HG02870 (cell line): ENCODE data around the gene FBXO10.
A peak's percentile ranks its signal among the peaks of the same experiment; 100 is the strongest.
"Not testable (repeated sequence)": the region's sequence is repeated elsewhere in the genome, so short reads cannot be mapped to it uniquely, and the experiment has no call there.

Experiments used
- ATAC-seq: cut with Tn5 transposase; IDR thresholded peaks from one replicate; pipeline ENCODE4 v1.9.1; 2021; ENCODE audit warnings: mild to moderate bottlenecking, moderate library complexity; ENCODE audit not compliant: unreplicated experiment

Gene FBXO10

DNA sequence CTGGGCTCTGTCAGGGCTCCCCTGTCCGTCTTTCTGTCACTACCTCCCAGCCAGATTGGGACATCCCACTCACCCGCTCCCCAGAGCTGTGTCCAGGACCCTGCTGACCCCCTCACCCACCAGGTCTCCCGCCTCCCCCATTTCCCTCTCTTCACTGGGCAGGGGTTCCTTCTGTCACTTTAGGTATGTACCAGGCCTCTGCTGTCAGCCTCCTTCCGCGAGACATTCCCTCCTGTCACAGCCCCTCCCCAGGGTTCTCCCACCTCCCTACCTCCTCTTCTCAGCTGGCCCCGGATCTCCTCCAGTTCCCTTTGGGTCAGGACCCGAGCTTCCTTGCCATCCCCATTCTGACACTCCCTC is 89.9 kb downstream of the FBXO10 start:
- no peak for ATAC-seq

DNA sequence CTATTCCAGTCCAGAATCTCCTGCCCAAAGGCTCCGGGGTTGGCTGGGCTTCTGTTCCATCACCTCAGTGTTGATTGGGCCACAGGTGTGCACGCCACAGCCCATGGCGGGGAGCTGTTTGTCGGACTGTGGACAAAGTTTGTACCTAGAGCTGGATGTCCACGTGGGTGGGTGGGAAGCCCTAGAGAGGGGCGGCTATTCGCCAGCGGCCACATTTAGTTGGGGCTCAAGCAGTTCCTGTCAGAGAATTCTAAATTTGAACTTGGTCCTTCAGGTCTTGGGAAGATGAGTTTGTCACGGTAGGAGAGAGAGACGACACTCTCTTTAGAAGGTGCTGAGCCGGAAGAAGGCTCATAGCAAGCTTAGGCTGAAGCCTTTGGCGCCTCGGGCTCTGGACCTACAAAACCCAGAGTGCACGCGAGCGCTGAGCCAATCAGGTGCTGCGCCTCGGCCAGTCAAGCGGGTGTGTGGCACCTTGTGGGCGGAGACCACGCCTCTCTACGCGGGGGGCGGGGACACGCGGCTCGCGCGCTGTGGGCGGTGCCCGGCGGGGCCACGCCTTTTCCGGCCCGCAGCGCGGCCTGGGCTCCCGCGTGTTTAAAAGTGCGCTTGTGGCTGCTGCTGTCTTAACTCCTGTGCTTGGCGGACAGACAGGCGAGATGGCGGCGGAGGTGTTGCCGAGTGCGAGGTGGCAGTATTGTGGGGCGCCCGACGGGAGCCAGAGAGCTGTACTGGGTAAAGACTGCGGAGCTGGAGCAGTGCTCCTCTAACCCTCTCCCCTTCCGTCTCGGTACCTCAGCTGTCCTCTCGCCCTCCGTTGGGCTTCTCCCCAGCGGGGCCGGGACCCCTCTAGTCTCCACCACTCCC is 90.6 kb downstream of the FBXO10 start, which contains the start of gene POLR1E:
POLR1E (plus strand) TSS at position 560 of the 867 bp plus-strand sequence; CDS start at position 660, 100 bp downstream.
- peak; percentile 96 for ATAC-seq

DNA sequence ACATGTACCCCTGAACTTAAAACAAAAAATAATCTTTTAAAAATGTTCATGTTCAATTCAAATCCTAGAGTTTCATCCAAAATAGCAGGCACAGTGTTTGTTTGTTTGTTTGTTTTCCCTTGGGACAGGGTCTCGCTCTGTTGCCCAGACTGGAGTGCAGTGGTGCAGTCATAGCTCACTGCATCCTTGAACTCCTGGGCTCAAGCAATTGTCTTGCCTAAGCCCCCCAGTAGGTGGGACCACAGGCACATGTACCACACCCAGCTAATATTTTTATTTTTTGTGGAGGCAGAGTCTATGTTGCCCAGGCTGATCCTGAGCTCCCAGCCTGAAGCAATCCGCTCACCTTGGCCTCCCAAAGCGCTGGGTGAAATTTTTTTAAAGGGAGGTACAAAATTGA is 95.4 kb downstream of the FBXO10 start:
- ATAC-seq: no peak

DNA sequence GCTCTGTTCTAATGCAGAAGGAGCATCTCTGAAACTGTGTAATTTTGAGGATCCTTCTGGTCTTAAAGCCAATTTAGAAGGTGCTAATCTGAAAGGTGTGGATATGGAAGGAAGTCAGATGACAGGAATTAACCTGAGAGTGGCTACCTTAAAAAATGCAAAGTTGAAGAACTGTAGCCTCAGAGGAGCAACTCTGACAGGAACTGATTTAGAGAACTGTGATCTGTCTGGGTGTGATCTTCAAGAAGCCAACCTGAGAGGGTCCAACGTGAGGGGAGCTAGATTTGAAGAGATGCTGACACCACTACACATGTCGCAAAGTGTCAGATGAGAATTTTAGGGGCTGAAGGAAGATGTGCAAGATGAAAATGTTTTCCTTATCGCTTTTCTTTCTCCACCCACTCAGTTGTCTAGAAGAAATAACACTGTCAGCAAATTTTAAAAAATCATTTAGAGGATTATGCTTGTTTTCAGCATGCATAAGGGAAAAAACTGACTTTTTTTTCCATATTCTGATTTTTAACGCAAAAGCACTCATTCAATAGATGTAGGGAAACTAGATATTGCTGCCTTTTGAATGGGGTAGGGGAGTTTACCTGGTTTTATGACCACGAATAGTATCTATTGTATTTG is 98.1 kb downstream of the FBXO10 start:
- not testable (repeated sequence) for ATAC-seq

DNA sequence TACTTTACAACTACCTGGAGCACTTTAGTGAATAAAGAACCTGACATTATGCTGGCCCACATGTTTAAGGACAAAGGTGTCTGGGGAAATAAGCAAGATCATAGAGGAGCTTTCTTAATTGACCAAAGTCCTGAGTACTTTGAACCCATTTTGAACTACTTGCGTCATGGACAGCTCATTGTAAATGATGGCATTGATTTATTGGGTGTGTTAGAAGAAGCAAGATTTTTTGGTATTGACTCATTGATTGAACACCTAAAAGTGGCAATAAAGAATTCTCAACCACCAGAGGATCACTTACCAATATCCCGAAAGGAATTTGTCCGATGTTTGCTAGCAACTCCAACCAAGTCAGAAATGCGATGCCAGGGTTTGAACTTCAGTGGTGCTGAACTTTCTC is 98.7 kb downstream of the FBXO10 start:
- ATAC-seq: not testable (repeated sequence)

DNA sequence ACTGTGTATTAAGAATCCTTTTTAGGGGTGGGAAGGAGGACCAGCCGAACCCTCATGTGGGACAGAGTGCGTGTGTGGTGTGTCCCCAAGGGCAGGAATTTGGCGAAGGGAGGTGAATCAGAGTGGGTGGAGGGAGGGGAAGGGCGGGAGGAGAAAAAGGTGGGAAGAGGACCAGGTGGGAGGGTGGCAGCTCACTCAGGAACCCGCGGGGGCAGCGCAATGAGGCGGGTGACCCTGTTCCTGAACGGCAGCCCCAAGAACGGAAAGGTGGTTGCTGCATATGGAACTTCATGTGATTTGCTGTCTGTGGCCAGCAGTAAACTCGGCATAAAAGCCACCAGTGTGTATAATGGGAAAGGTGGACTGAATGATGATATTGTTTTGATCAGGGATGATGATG is 99.2 kb downstream of the FBXO10 start:
- no peak for ATAC-seq

DNA sequence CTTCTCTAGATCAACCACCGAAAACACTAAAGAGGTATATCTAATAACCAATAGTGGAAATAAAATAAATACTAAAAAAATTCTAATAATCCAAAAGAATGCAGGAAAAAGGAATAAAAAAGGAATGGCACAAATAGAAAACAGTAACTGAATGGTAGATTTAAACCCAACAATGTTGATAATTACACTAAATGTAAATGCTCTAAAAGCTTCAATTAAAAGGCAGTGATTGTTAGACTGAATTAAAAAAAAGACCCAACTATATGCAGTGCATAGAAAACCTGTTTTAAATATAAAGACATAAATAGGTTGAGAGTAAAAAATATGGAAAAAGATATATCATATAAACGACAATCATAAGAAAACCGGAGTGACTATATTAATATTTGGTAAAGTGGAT is 101.7 kb downstream of the FBXO10 start:
- ATAC-seq: no peak

DNA sequence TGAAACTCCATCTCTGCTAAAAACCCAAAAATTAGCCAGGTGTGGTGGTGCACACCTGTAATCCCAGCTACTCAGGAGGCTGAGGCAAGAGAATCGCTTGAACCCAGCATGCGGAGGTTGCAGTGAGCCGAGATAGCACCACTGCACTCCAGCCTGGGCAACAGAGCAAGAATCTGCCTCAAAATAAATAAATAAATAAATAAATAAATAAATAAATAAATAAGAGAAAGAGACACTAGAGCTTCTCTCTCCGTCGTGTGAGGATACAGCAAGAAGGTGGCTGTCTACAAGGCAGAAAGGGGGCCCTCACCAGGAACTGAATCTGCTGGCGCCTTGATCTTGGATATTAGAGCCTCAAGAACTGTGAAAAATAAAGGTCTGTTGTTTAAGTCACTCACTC is 102.2 kb downstream of the FBXO10 start:
- not testable (repeated sequence) for ATAC-seq

DNA sequence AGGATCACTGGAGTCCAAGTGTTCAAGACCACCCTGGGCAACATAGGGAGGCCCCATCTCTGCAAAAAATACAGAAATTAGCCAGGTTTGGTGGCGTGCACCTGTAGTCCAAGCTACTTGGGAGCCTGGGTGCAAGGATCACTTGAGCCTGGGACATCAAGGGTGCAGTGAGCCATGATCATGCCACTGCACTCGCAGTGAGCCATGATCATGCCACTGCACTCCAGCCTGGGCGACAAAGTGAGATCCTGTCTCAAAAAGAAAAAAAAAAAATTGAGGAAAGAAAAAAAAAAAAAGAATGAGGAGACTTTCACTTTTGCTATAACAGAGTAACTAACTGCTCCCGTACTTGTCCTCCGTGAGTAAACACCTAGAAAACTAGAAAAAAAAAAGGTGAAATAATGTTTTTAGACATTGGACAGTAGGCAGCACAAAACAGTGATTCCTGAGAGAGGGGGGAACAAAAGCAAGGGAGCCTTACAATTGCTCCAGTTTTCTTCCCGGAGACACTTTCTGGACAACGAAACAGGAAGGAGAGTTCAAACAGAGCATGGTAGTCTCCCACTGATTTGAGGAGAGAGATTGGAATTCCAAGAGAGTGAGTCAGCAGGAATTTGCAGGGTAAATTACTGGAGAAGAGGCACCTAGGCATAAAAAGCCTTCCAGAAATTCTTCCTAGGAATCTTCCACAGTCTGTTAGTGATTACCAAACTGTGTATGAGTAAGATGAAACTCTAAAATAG is 104.1 kb downstream of the FBXO10 start:
- no peak for ATAC-seq

DNA sequence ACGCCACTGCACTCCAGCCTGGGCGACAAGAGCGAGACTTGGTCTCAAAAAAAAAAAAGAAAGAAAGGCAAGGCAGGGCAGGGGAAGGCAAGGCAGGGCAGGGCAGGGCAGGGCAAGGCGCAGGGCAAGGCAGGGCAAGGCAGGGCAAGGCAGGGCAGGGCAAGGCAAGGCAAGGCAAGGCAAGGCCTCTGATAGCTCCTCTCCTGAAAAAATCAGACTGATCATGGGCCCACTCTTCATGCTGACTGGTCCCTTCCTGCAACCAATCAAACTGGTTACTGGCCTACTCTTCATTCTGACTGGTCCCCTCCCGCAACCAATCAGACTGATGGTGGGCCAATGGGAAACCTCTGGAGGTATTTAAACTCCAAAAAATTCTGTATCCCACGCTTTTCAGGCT is 107.6 kb downstream of the FBXO10 start:
- ATAC-seq: no peak

DNA sequence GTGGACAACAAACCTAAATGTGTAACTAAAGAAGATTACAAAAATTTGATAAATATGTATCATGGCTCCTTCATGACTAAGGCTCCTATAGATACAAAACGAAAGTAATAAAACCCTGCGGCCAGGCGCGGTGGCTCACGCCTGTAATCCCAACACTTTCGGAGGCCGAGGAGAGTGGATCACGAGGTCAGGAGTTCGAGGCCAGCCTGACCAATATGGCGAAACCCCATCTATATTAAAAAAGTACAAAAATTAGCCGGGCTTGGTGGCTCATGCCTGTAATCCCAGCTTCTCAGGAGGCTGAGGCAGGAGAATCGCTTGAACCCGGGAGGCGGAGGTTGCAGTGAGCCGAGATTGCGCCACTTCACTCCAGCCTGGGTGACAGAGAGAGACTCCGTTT is 108.7 kb downstream of the FBXO10 start:
- ATAC-seq: not testable (repeated sequence)

DNA sequence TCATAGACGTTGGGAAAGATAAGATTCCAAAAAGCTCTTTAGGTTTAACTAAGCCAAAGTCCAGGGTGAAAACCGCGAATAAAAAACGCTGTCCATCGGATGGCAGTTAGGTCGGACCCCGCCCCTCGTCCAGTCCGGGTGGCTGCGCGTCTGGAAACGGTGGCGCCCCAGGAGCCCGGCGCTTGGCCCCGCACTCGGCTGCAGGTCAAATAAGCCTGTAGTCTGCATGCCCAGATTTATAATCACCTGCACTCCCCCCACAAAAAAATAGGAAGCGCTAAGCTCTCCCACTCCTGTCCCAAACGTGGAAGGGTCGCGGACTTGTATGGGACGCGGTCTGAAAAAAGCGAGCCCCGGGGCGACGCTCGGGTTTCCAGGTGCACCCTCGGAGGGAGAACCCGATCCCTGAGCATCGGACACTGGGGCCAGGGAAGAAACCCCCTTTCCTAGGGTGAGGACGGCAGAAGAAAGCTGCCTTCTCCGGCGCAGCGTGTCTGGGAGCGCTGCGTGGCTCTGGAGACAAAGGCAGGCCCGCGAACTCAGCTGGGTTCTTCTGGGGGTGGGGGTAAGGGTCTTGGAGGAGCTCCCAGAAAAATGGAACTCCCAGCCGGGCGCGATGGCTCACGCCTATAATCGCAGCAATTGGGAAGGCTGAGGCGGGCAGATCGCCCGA is 110.0 kb downstream of the FBXO10 start:
- ATAC-seq: no peak

DNA sequence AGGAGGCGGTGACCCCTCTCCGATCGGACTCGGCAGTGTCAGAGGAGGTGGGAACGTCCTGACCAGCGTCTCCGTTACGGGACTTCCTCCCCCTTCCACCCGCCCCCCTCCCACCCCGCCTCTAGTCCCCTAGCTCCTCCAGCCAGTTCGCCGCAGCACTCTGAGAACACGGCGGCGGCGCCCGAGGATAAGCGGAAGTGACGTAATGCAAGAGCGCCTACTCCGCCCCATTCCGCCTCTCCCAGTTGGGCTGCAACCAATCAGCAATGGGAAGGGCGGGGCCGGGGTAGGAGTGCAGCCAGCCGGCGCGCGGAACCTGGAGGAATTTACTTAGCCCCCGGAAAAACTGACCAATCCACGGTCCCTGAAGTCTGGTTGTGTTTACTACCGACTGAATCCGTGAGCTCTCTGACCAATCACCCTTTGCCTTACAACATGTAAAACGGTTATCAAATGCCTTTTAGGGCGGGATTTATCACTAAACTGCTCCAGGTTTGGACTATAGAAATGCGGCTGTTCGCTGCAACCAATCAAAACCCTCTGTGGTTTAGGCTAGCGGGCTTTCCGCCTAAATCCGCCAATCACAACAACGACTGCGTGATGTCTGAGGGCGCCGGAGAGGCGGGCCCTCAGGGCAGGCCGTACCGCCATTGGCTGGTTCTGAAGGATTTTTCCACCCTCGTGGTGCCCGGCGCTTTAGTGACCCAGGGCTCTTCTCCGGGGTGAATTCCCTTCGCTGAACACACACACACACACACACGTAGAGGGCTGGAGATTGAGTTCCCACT is 110.7 kb downstream of the FBXO10 start, which contains the start of gene ZBTB5:
ZBTB5 (minus strand) TSS at position 202 of the 788 bp plus-strand sequence. CDS start 22,899 bp downstream, outside the sequence.
- peak; percentile 78 for ATAC-seq

DNA sequence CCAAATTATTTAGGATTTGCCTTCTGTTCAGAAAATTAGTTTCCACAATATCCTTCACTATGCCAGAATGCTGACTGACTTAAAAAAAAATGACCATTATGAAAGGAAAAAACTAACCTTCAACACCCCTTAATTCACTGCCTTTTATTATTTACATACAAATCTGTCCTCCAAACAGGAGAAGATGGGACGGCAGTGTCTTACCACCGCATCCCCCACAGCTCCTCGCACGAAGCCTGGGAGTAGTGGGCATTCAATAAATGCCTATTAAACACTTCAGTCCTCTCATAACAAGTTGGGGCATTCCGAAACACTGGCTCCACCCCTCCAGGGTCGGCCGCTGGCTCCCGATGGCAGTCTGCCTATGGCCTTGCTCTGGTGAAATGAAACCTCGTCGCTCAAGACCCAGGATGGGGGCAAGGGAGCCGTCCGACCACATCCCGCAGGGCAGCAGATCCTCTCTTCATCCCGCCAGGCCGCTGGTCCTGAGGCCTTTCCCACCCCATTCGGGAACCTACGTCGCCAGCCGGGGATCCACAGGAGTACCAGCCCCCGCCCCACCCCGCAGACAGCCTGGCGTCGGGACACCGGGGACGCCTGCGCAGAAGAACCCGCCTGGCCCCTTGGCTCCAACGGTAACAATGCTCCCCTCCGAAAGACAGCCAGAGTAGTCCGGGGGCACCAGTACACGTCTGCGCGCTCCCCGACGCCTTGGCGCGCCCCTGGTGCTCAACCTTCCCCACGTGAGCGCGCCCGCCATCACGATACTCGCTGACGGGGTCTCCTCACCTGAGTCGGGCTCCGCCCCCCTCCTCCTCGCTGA is 111.5 kb downstream of the FBXO10 start:
- ATAC-seq: peak; percentile 21

DNA sequence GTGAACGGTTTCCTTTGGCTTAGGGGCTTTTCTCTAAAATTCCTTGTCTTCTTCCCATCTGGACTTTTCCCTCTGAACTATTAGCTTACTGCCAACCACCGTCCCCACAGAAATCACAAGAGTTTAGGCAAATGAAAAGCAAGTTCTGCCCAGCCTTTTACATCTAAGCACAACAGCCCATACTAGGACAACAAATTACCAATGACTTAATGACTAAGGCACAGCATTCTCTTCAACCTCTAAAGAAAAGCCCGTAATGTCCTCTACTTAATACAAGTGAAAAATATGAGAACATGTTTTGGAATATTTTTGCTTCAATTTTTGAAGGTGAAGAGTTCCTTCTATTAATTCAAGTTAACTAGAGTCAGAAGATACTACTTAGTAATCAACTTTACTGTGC is 112.2 kb downstream of the FBXO10 start:
- no peak for ATAC-seq
